GM08714 (cell line): ENCODE data around the gene STRBP.

Experiments used
- H3K4me3 ChIP-seq: fragments of 200-500 bp; sonication (Bioruptor generic); 2 replicates; pipeline ENCODE4 v1.5.1; 2014; ENCODE audit warnings: mild to moderate bottlenecking, low read length, inconsistent platforms
- ZNF274 ChIP-seq: IDR thresholded peaks from 2 replicates; pipeline ENCODE4 v1.6.1; 2012; ENCODE audit warnings: mild to moderate bottlenecking, low read depth, low read length

STRBP gene

DNA sequence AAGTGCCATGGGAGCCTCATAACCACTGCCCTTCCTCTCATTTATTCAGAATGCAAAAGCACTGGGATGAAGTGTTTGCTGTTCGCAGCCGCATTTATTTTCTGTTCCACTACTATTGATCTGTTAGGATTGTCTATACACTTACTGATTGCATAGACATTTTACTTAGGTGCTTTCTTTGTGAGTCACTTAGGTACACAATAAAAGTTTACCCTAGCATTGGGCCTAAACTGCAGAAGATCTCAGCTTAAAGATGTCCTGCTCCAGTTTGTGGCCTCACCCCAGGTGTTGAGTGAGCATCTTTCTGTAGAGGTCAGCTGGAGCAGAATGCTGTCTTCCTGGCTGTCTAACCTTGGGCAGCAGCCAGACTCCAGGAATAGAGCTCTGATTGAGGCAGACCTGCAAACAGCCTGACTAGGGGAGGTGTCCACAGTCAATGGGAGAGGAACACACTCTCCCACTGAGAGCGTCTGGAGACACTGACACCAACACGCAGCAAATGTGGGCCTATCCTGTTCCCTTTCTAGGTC is 181.0 kb downstream of the STRBP start:
- no peak overlapping the region for H3K4me3 ChIP-seq
- TF ChIP-seq ZNF274: no peak

DNA sequence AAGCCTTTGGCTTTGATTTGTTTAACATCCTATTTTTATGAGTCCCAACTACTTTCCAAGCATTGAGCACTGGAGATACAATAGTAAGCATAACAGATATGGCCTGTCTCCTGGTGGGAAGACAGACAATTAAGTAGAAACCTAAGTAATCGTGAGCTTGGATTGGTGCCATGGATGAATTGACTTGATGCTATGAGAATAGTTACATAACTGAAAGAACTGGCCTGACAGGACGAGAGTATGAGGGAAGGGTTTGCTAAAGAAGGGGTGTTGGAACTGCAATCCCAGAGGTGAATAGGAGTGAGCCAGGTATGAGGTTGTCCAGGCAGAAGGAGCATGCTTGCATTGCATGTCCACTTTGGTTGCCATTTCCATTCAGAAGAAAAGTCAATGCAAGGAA is 182.5 kb downstream of the STRBP start:
- no peak for TF ChIP-seq ZNF274
- H3K4me3 ChIP-seq: no peak overlapping the region

DNA sequence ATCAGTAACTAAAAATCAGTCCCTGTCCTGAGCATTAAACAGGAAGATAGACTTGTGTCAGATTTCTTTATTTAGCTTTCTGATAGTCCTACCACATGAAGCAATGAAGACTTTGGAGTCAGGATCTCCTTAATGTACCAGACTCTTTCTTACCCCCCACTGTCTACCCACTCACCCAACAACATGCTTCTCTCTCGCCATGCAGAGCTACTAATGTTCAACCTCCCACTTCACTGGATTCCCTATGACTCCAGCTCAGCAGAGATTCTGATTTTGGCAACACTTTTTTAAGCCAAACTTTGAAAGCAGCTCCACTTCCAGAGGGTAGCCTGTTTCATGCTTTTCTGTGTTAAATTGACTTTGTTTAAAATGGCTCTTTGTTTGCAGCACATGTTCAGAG is 184.1 kb downstream of the STRBP start:
- no peak overlapping the region for H3K4me3 ChIP-seq
- TF ChIP-seq ZNF274: no peak

DNA sequence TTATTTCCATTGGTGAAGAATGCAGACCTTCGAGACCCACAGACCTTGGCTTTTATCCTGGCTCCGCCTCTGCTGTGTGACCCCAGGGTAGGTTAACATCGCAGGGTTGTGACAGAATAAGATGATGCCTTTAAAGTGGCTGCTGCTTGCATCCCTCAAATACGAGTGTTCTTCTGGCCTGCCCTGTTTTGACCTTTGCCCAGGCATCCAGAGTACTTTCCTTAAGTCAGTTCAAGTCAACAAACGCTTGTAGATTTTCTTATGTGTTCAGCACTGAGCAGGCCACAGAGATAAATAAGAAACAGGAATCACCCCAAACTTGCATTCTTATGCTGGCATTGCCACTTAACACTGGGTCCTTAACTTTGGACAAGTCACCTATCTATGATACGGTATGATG is 184.7 kb downstream of the STRBP start:
- H3K4me3 ChIP-seq: no peak overlapping the region

DNA sequence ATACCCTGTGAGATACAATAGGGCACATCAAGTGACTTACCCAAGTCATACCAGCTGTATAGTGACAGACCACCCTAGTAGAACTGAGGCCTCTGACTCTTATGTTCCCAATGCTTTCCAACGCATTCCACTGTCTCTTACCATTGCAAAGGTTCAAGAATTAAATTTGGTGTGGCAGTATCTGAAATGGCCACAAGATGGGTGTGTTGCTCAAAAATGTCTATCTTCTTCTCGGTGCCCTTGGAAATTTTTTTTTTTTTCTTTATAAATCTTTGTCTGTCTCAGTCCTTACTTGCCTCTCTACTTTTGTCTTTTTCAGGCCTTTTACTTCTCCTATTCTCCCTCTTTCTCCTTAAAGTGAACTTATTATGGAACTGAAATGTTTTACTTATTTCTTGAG is 186.6 kb downstream of the STRBP start:
- TF ChIP-seq ZNF274: no peak
- H3K4me3 ChIP-seq: no peak overlapping the region

More for the DNA sequence above, 184.7 kb downstream of the STRBP start:
- TF ChIP-seq ZNF274: no peak

DNA sequence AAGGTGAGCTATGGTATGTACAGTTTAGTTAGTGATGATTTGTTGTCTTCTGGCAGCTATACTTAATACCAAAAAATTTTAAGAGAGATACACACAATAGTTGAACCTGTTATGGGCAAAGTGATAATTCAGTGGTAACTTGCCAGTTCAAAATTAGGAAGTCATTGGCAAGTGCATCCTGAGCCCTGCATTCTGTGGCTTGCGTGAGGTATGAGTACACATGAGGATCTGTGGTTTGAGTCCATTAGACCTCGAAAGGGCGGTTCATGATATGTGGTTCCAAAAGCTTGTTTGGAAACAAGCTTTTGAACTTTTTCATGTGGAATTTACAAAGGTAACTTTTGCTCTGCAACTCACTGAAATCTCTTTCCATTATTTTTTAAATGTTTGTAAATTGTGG is 187.9 kb downstream of the STRBP start:
- no peak overlapping the region for H3K4me3 ChIP-seq
- no peak for TF ChIP-seq ZNF274

DNA sequence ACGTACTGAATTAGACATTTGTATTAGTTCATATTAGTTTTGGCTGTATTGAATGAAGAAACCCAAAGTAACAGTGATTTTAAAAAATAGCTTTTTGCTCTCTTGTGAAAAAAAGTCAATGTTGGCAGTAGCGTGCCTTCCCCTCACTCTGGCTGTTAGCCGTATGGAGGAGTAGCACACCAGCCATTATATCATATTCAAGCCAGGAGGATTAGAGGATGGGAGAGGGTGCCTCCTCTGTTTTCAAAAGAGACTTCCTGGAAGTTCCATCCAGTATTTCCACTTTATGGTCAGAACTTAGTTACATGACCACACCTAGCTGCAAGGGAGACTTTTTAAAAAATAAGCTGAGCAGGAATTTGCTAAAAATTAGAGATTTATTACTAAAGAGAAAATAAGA is 193.8 kb downstream of the STRBP start:
- no peak overlapping the region for H3K4me3 ChIP-seq
- no peak for TF ChIP-seq ZNF274

DNA sequence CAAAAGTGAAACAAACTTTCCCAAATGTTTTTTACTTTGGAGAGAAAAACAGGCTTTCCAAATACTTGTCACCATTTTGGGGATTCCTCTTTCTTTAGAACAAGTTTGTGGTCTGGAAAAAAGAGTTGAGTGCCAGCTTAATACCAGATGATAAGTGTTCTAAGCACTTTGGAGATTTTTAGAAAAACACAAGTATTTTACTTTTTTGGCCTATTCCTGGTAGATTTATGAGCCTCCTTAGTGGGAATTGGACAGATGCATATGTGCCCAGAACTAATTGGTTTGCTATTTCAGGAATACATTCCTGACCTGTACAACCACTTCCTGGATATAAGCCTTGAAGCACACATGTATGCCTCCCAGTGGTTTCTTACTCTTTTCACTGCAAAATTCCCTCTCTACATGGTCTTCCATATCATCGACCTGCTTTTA is 194.4 kb downstream of the STRBP start:
- no peak overlapping the region for H3K4me3 ChIP-seq
- no peak for TF ChIP-seq ZNF274

DNA sequence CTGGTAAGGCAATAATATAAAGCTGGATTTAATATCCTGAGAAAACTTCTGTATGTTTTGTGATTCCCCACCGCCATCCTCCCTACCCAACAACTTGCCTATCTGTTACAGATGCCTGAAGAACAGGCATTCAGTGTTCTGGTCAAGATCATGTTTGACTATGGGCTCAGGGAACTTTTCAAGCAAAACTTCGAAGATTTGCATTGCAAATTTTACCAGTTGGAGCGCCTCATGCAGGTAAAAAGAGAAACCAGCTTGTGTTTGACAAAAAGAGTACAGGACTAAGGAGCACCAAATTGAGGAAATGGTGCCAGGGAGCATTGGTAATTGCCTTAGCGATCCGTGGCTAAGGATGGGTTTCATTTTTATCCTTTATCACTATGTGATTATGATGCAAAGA is 194.9 kb downstream of the STRBP start:
- H3K4me3 ChIP-seq: no peak overlapping the region
- TF ChIP-seq ZNF274: no peak

DNA sequence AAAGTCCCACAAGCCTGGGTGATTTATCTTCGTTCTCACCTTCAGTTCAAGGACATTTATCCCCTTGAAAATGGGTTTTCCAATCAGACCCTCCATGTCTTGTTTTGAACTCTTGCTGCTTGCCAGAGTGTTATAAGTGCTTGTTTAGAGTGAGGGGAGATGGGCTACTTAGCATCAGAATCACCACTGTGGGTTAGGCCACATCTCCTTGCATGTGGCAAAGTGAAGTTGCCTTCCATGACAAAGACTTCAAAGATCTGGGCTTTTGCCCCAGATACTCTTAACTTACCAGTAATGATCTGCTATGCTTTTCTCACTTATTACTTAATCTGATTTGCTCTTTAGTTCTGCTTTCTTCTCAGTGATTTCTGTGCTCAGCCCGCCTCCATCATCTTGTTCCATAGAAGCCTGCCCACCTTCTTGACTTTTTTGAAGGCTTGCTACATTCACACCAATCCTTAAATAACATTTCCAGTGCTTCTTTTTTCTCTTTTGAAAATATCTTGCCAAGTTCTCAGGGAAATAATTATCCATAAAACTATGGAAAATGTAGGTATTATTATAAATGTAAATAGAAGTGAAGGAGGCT is 195.9 kb downstream of the STRBP start:
- TF ChIP-seq ZNF274: no peak
- no peak overlapping the region for H3K4me3 ChIP-seq
